ENCODE measurements around the gene BOLL. TPM values are rescaled to one million over a fixed set of nuclear protein-coding genes. Genes with fewer than 3 reads are reported as not detected.

The BOLL gene
- total RNA-seq, 1 experiment from 2014 or later = not detected

- Mint-ChIP-seq H3K36me3 (ENCODE audit: insufficient read depth in 1 of 3, low read depth in 3 of 3) (peaks cover 0 to 20% (median 18%) of the 10 kb centered on the region in 3 experiments; a peak in 5 of 7 replicates), H3K27me3 (ENCODE audit: low read depth) (no peaks in the 10 kb centered on the region), H3K27ac (no peak overlapping the region), H3K9me3 (no peaks in the 10 kb centered on the region), H3K4me3 (no peak overlapping the region), H3K4me1 (peaks cover 22 to 23% of the 10 kb centered on the region in 2 experiments)
- H3T11ph ChIP-seq (ENCODE audit: low read length) = no peak overlapping the region
- peaks cover 23% of the 10 kb centered on the region; the same call in 1 of the 2 replicates for H3K79me2 ChIP-seq (ENCODE audit: insufficient read depth, low read length)
- H3K4me1 ChIP-seq (ENCODE audit: insufficient read depth, low read length) = no peaks in the 10 kb centered on the region; the same call in 1 of the 2 replicates
- no peak overlapping the region for H2AK5ac ChIP-seq (ENCODE audit: insufficient read length, low read length)
- H2BK15ac ChIP-seq (ENCODE audit: low read depth, low read length) = no peak overlapping the region
- no peak overlapping the region for H2BK12ac ChIP-seq (ENCODE audit: insufficient read length, low read depth, low read length)
- no peak overlapping the region for H3K23ac ChIP-seq (ENCODE audit: insufficient read length, low read depth, low read length)
- no peak overlapping the region for H3K9ac ChIP-seq (ENCODE audit: extremely low read depth, insufficient read length, low read length)
- no peak overlapping the region for H4K5ac ChIP-seq (ENCODE audit: insufficient read length, low read depth, low read length)
- no peak overlapping the region for H2BK20ac ChIP-seq (ENCODE audit: low read depth, low read length, poor library complexity, severe bottlenecking)
- H3K4ac ChIP-seq (ENCODE audit: low read depth, low read length) = no peak overlapping the region
- H4K91ac ChIP-seq (ENCODE audit: insufficient read length, low read depth, low read length) = no peak overlapping the region
- no peak overlapping the region for H2BK5ac ChIP-seq (ENCODE audit: insufficient read length, low read length)
- no peak for TF ChIP-seq CTCF (conservative IDR thresholded peaks at IDR 0.05)
- no peaks in the 10 kb centered on the region for H3K79me1 ChIP-seq (ENCODE audit: insufficient read depth, low read depth, low read length, poor library complexity, severe bottlenecking)
- H3K14ac ChIP-seq (ENCODE audit: insufficient read depth, low read length) = no peak overlapping the region
- H3K4me2 ChIP-seq (ENCODE audit: insufficient read depth, insufficient read length, low read length) = no peak overlapping the region
- H3K18ac ChIP-seq (ENCODE audit: insufficient read length, low read depth, low read length) = no peak overlapping the region
- no peaks in the 10 kb centered on the region for H3K9me3 ChIP-seq (ENCODE audit: control insufficient read depth, low read depth, low read length)
- no peak overlapping the region for H4K8ac ChIP-seq (replicated peaks; ENCODE audit: insufficient read length, low read depth, low read length)
- no peak overlapping the region for H2BK120ac ChIP-seq (ENCODE audit: low read depth, low read length, poor library complexity, severe bottlenecking)
- no peaks in the 10 kb centered on the region for H4K20me1 ChIP-seq (ENCODE audit: control insufficient read depth, insufficient read depth, insufficient read length)
- no peak overlapping the region for H3K27ac ChIP-seq (ENCODE audit: insufficient read length, low read depth, low read length)
- H3K23me2 ChIP-seq (ENCODE audit: insufficient read length, low read depth, low read length, poor library complexity, severe bottlenecking) = peaks cover 4% of the 10 kb centered on the region
- H3K56ac ChIP-seq (ENCODE audit: insufficient read length, low read depth, low read length) = no peak overlapping the region
- DNase-seq = no peak
- no peaks in the 10 kb centered on the region for H3K27me3 ChIP-seq (ENCODE audit: insufficient read depth, low read length)
- H2AFZ ChIP-seq (ENCODE audit: low read length) = no peak overlapping the region
Observed at GRCh38 chr2:197711578-197711977, 73.5 kb downstream of the BOLL start.

All from H9 (cell line).